ENCODE data around the gene SYT12. TPM values are rescaled to one million over a fixed set of nuclear protein-coding genes. Genes with fewer than 3 reads are reported as not detected.

Gene SYT12
- total and polyA plus RNA-seq, 2 donors (not counting 3 experiments of a cell fraction or from before 2014, with no cell fraction given) = not detected

DNA sequence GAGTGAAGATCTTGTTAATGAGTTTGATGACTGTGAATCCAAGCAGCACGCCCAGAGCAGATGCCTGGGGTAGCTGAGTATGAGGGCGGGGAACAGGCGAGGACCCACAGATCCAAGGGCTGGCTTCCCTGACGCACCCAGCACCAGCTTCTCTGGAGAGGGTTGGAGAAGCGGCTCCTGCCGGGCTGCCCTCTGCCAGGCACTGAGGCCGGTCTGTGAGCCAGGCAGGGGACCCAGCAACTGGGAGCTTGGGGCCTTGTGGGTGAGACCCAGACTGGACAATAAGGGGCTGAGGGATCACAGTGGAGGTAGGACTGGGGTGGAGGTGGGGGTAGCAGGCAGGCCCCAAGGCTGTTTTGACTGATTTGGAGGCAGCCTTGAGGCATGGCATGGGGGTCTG lies 8.6 kb upstream of the SYT12 start:
- intact Hi-C loops (cut with micrococcal nuclease) (no loop called here), dilution Hi-C loops (cut with MboI; ENCODE audit: extremely low pct_ligation_motif_present, low sequenced_read_pairs) (no loop called here)
- no peak overlapping the region for H2AFZ ChIP-seq (ENCODE audit: low read depth, low read length)
- POLR2A ChIA-PET = no interaction called here
- no peak overlapping the region for H3K9ac ChIP-seq (replicated peaks; ENCODE audit: extremely low read depth, insufficient read depth, low read length)
- no peaks in the 10 kb centered on the region for H3K36me3 ChIP-seq (ENCODE audit: control insufficient read depth in 2 of 2, extremely low read depth in 1 of 2, insufficient read depth in 2 of 2, low read length in 2 of 2)
- no peaks in the 10 kb centered on the region for H3K9me3 ChIP-seq (replicated peaks; ENCODE audit: control insufficient read depth, insufficient read depth, low read length)
- H3K79me2 ChIP-seq (ENCODE audit: control insufficient read depth, insufficient read depth, low read length) = no peaks in the 10 kb centered on the region
- no peaks in the 10 kb centered on the region for H4K20me1 ChIP-seq (replicated peaks; ENCODE audit: control insufficient read depth, extremely low read depth, insufficient read depth, low read length)
- CTCF ChIA-PET = interaction anchor here (1.0 to 1.3 kb wide), 2 partner anchors 10 to 43 kb away, joined by 3 read pairs; no protein-coding TSS in a partner anchor
- FAIRE-seq (no peak), DNase-seq (ENCODE audit: low read depth, low spot score) (no peak)
- BruUV-seq (replicated peaks) = no TSS peak
- no peak overlapping the region for H3K4me2 ChIP-seq (ENCODE audit: insufficient read depth, low read length)
- TF ChIP-seq FOS (IDR thresholded peaks at IDR 0.05; ENCODE audit: borderline replicate concordance, insufficient read depth, low read length) = no peak
- no peak for TF ChIP-seq GATA2 (IDR thresholded peaks at IDR 0.05; ENCODE audit: insufficient read depth, insufficient read length, low read depth, low read length)
- TF ChIP-seq EZH2 (IDR thresholded peaks at IDR 0.05; ENCODE audit: borderline replicate concordance, low read depth, low read length, severe bottlenecking) = no peak
- TF ChIP-seq, protein P1, sequence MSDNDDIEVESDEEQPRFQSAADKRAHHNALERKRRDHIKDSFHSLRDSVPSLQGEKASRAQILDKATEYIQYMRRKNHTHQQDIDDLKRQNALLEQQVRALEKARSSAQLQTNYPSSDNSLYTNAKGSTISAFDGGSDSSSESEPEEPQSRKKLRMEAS (IDR thresholded peaks at IDR 0.05; ENCODE audit: insufficient read depth, insufficient read length) = no peak
- TF ChIP-seq, protein P2, sequence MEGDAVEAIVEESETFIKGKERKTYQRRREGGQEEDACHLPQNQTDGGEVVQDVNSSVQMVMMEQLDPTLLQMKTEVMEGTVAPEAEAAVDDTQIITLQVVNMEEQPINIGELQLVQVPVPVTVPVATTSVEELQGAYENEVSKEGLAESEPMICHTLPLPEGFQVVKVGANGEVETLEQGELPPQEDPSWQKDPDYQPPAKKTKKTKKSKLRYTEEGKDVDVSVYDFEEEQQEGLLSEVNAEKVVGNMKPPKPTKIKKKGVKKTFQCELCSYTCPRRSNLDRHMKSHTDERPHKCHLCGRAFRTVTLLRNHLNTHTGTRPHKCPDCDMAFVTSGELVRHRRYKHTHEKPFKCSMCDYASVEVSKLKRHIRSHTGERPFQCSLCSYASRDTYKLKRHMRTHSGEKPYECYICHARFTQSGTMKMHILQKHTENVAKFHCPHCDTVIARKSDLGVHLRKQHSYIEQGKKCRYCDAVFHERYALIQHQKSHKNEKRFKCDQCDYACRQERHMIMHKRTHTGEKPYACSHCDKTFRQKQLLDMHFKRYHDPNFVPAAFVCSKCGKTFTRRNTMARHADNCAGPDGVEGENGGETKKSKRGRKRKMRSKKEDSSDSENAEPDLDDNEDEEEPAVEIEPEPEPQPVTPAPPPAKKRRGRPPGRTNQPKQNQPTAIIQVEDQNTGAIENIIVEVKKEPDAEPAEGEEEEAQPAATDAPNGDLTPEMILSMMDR (IDR thresholded peaks at IDR 0.05; ENCODE audit: extremely low read depth in 1 of 2, insufficient read depth in 1 of 2, low read depth in 1 of 2, low read length in 2 of 2) = no peak
- TF ChIP-seq MYC (IDR thresholded peaks at IDR 0.05; ENCODE audit: low read depth, low read length) = no peak
- TF ChIP-seq JUN (IDR thresholded peaks at IDR 0.05; ENCODE audit: borderline replicate concordance, insufficient read depth, insufficient read length, low read depth) = no peak
- no peak for TF ChIP-seq POLR2A (IDR thresholded peaks at IDR 0.05; ENCODE audit: low read depth, low read length)
- no peak for TF ChIP-seq POLR2AphosphoS5 (IDR thresholded peaks at IDR 0.05; ENCODE audit: insufficient read depth, low read depth, low read length)
- no peaks in the 10 kb centered on the region for H3K9me1 ChIP-seq (replicated peaks; ENCODE audit: control insufficient read depth, extremely low read depth, insufficient read depth, low read length)
- no peak overlapping the region for H3K4me3 ChIP-seq (replicated peaks in 1 of 3; ENCODE audit: insufficient read depth in 1 of 3, low read depth in 1 of 3, low read length in 3 of 3)
- H3K27me3 ChIP-seq (ENCODE audit: control insufficient read depth in 2 of 2, insufficient read depth in 2 of 2, low read length in 2 of 2) = no peaks in the 10 kb centered on the region
- H3K4me1 ChIP-seq (ENCODE audit: control insufficient read depth, extremely low read depth, insufficient read depth, low read length) = no peaks in the 10 kb centered on the region
- no peak overlapping the region for H3K27ac ChIP-seq (ENCODE audit: insufficient read depth, low read depth, low read length)
